SK-N-SH (cell line): ENCODE data around the gene PDE4A. TPM values are rescaled to one million over a fixed set of nuclear protein-coding genes. Genes with fewer than 3 reads are reported as not detected.

Experiments used
- CTCF ChIA-PET: fragments of 300-600, 350-600 bp; formaldehyde crosslinking; extraction: SDS; loops from one replicate; lab custom pipeline; 2021; lab: Yijun Ruan, JAX
- POLR2A ChIA-PET: fragments of 350-600 bp; sonication (Branson Sonifier 250); formaldehyde crosslinking; extraction: SDS; loops from one replicate; lab custom pipeline; 2020; ENCODE audit warnings: antibody characterized with exemption, inconsistent platforms; lab: Yijun Ruan, JAX
- DNase-seq: peaks from one replicate; pipeline ENCODE4 v3.0.0; 2012
- H2AFZ ChIP-seq: fragments of 200-600 bp; sonication (generic); 2 replicates; pipeline ENCODE4 v1.8.1; 2016; ENCODE audit warnings: antibody characterized with exemption, mild to moderate bottlenecking, low read depth
- H3F3A ChIP-seq: fragments of 200-600 bp; sonication (generic); replicated peaks from 2 replicates; pipeline ENCODE3; 2016; ENCODE audit warnings: antibody characterized with exemption, mild to moderate bottlenecking; ENCODE audit not compliant: insufficient read depth
- H3K27ac ChIP-seq, 2 experiments: fragments of 200-500 bp in 1 of 2; fragments of 200-600 bp in 1 of 2; sonication (Bioruptor generic) in 1 of 2; sonication (generic), shearing (Covaris generic) in 1 of 2; 2 replicates each; pipeline versions ENCODE4 v1.5.1 to v1.6.1; 2014 to 2016; ENCODE audit warnings: low read depth in 2 of 2, inconsistent platforms in 1 of 2, low read length in 1 of 2, mild to moderate bottlenecking in 1 of 2, mixed read lengths in 1 of 2
- H3K27me3 ChIP-seq: fragments of 200-600 bp; sonication (generic), shearing (Covaris generic); 2 replicates; pipeline ENCODE4 v1.6.1; 2016; ENCODE audit warnings: mixed run types; ENCODE audit not compliant: insufficient read depth
- H3K36me3 ChIP-seq, 2 experiments: fragments of 200-500 bp in 1 of 2; fragments of 200-600 bp in 1 of 2; sonication (Bioruptor generic) in 1 of 2; sonication (generic) in 1 of 2; replicated peaks in 1 of 2; 2 replicates each; pipeline versions ENCODE3 to v1.5.1; 2014 to 2016; ENCODE audit warnings: low read length in 1 of 2, mild to moderate bottlenecking in 1 of 2; ENCODE audit not compliant: insufficient read depth in 2 of 2, control insufficient read depth in 1 of 2
- H3K4me1 ChIP-seq, 2 experiments: fragments of 200-500 bp in 1 of 2; fragments of 200-600 bp in 1 of 2; sonication (Bioruptor generic) in 1 of 2; sonication (generic), shearing (Covaris generic) in 1 of 2; 2 replicates each; pipeline versions ENCODE4 v1.5.1 to v1.6.1; 2014 to 2016; ENCODE audit warnings: low read depth in 1 of 2, low read length in 1 of 2, mixed run types in 1 of 2; ENCODE audit not compliant: insufficient read depth in 2 of 2, control insufficient read depth in 1 of 2
- H3K4me2 ChIP-seq: fragments of 200-600 bp; sonication (generic), shearing (Covaris generic); 2 replicates; pipeline ENCODE4 v1.6.1; 2017; ENCODE audit warnings: mixed run types
- H3K4me3 ChIP-seq, 2 experiments: fragments of 200-500 bp in 1 of 2; fragments of 200-600 bp in 1 of 2; sonication (Bioruptor generic) in 1 of 2; sonication (generic), shearing (Covaris generic) in 1 of 2; 2 replicates each; pipeline versions ENCODE4 v1.5.1 to v1.8.1; 2014 to 2016; ENCODE audit warnings: low read depth in 2 of 2, inconsistent platforms in 1 of 2, low read length in 1 of 2, mild to moderate bottlenecking in 1 of 2, mixed read lengths in 1 of 2, moderate library complexity in 1 of 2
- H3K79me2 ChIP-seq: fragments of 200-600 bp; sonication (generic); 2 replicates; pipeline ENCODE4 v1.8.1; 2017; ENCODE audit warnings: mild to moderate bottlenecking; ENCODE audit not compliant: insufficient read depth
- H3K9ac ChIP-seq: fragments of 200-600 bp; sonication (generic); 2 replicates; pipeline ENCODE4 v1.6.1; 2017; ENCODE audit warnings: mixed run types
- H3K9me2 ChIP-seq: fragments of 200-600 bp; sonication (generic); 2 replicates; pipeline ENCODE4 v1.6.1; 2017; ENCODE audit warnings: mixed run types
- H3K9me3 ChIP-seq: fragments of 200-600 bp; sonication (generic); 2 replicates; pipeline ENCODE4 v1.6.1; 2017; ENCODE audit warnings: mixed run types, mild to moderate bottlenecking, moderate library complexity
- H4K20me1 ChIP-seq: fragments of 200-600 bp; sonication (generic); 2 replicates; pipeline ENCODE4 v1.6.1; 2017; ENCODE audit warnings: mild to moderate bottlenecking, mixed run types; ENCODE audit not compliant: insufficient read depth
- CTCF ChIP-seq: fragments of 200-600 bp; sonication (generic); IDR thresholded peaks from 2 replicates; pipeline ENCODE4 v1.6.1; 2017; ENCODE audit warnings: antibody characterized with exemption, mild to moderate bottlenecking, moderate library complexity
- ELF1 ChIP-seq: IDR thresholded peaks from 2 replicates; pipeline ENCODE4 v1.4.0; 2012
- EP300 ChIP-seq, 2 experiments: IDR thresholded peaks; 2 replicates each; pipeline versions ENCODE4 v1.4.0 to v1.6.1; 2012; ENCODE audit warnings: borderline replicate concordance in 1 of 2, low read depth in 1 of 2, low read length in 1 of 2
- FOXJ3 ChIP-seq: sonication (generic); formaldehyde crosslinking; IDR thresholded peaks from 2 replicates; pipeline ENCODE4 v1.5.1; 2020; ENCODE audit warnings: mild to moderate bottlenecking, missing genetic modification reagents
- GATA2 ChIP-seq: sonication (generic); formaldehyde crosslinking; IDR thresholded peaks from 2 replicates; pipeline ENCODE4 v1.5.0; 2020; ENCODE audit warnings: mild to moderate bottlenecking, missing genetic modification reagents
- IRF3 ChIP-seq: fragments of 150-350 bp; IDR thresholded peaks from 2 replicates; pipeline ENCODE4 v1.6.1; 2016; ENCODE audit warnings: mild to moderate bottlenecking, low read depth, low read length
- JUND ChIP-seq: IDR thresholded peaks from 2 replicates; pipeline ENCODE4 v1.4.0; 2012
- MXI1 ChIP-seq: IDR thresholded peaks from 2 replicates; pipeline ENCODE4 v1.6.1; 2012; ENCODE audit warnings: mild to moderate bottlenecking, low read depth, low read length, improper control_type of control experiment
- NFIC ChIP-seq: IDR thresholded peaks from 2 replicates; pipeline ENCODE4 v1.4.0; 2012; ENCODE audit warnings: borderline replicate concordance
- NRF1 ChIP-seq: IDR thresholded peaks from 2 replicates; pipeline ENCODE4 v1.6.1; 2012; ENCODE audit warnings: low read depth, mild to moderate bottlenecking, low read length
- PBX3 ChIP-seq: IDR thresholded peaks from 2 replicates; pipeline ENCODE4; 2012
- RAD21 ChIP-seq: IDR thresholded peaks from 2 replicates; pipeline ENCODE4 v1.6.1; 2012; ENCODE audit warnings: mild to moderate bottlenecking, low read length
- REST ChIP-seq: IDR thresholded peaks from 2 replicates; pipeline ENCODE4 v1.6.1; 2012; ENCODE audit warnings: mild to moderate bottlenecking, low read depth, low read length, moderate library complexity
- RXRA ChIP-seq: IDR thresholded peaks from 2 replicates; pipeline ENCODE4 v1.4.0; 2012; ENCODE audit warnings: low read depth, mild to moderate bottlenecking, borderline replicate concordance
- SMC3 ChIP-seq: IDR thresholded peaks from 2 replicates; pipeline ENCODE4 v1.6.1; 2012; ENCODE audit warnings: low read depth, low read length, improper control_type of control experiment
- ZBTB33 ChIP-seq: IDR thresholded peaks from 2 replicates; pipeline ENCODE4 v1.4.0; 2012; ENCODE audit warnings: low read depth, borderline replicate concordance
- WGBS: methylation state at CpG from one replicate; pipeline ENCODE4 v1.1.6; 2017; ENCODE audit warnings: low lambda C conversion rate; 5-methylcytosine and 5-hydroxymethylcytosine counted together
- polyA plus RNA-seq, 3 experiments: library from polyadenylated mRNA; depleted of rRNA; stranded (reverse); fragments of >200 nt; gene quantifications; 2 replicates each; pipeline ENCODE4 v1.2.3, GENCODE V29; 2012

PDE4A gene
- polyA plus RNA-seq, 1 of the 3 experiments (the other 2 are of a cell fraction) = 2.9 TPM

- Histone ChIP-seq H3K9me2 (no peaks in the 10 kb centered on the region), H3K4me1 (no peaks in the 10 kb centered on the region), H3K27ac (no peak overlapping the region), H3K27me3 (no peaks in the 10 kb centered on the region), H3K9me3 (no peaks in the 10 kb centered on the region), H3K4me3 (no peak overlapping the region), H3F3A (peaks cover 3% of the 10 kb centered on the region), H3K36me3 (no peaks in the 10 kb centered on the region), H4K20me1 (no peaks in the 10 kb centered on the region), H3K4me2 (no peak overlapping the region), H3K79me2 (no peaks in the 10 kb centered on the region), H3K9ac (no peak overlapping the region), H2AFZ (no peak overlapping the region)
- no peak for DNase-seq
- no peak for TF ChIP-seq IRF3
- TF ChIP-seq NRF1 = no peak
- TF ChIP-seq PBX3 = no peak
- TF ChIP-seq FOXJ3 (CRISPR knock-in tag) = no peak
- TF ChIP-seq GATA2 = no peak
- TF ChIP-seq ELF1 = no peak
- no peak for TF ChIP-seq ZBTB33
- TF ChIP-seq RXRA = no peak
- TF ChIP-seq EP300 (IDR thresholded peaks at IDR 0.05; ENCODE audit: borderline replicate concordance in 1 of 2, low read depth in 1 of 2, low read length in 1 of 2) = no peak
- 90% methylated on average over 12 of the region's 12 CpGs for WGBS
- ChIA-PET CTCF (interaction anchor here (2.0 kb wide), 1 partner anchor 10 kb away, joined by 4 read pairs; no protein-coding TSS in a partner anchor), POLR2A (no interaction called here)
These were observed 47.8 kb downstream of the PDE4A start for GRCh38 chr19:10468133-10468532.

- H3K4me3 ChIP-seq = no peak overlapping the region; a peak in 1 of 4 replicates
- no peaks in the 10 kb centered on the region for H3K4me1 ChIP-seq
- H4K20me1 ChIP-seq = no peaks in the 10 kb centered on the region
- H3K27me3 ChIP-seq = no peaks in the 10 kb centered on the region
- H3F3A ChIP-seq = peaks cover 12% of the 10 kb centered on the region
- no peaks in the 10 kb centered on the region for H3K36me3 ChIP-seq
- peak; percentile 45 for TF ChIP-seq SMC3
- TF ChIP-seq JUND = no peak
- TF ChIP-seq CTCF = peak; percentile 63
- TF ChIP-seq MXI1 = no peak
- no peak for TF ChIP-seq REST
- TF ChIP-seq NFIC = no peak
- peak; percentile 56 for TF ChIP-seq RAD21
- TF ChIP-seq, all 33 proteins: peak for 3
- ChIA-PET CTCF (interaction anchor here (0.8 to 1.8 kb wide), 4 partner anchors 11 to 228 kb away, joined by 3 to 4 read pairs (median 4); no protein-coding TSS in a partner anchor), POLR2A (no interaction called here)
- DNase-seq = peak; percentile 65
- H3K79me2 ChIP-seq = no peaks in the 10 kb centered on the region
- H3K9me3 ChIP-seq = no peaks in the 10 kb centered on the region
- no peak overlapping the region for H2AFZ ChIP-seq
- H3K9ac ChIP-seq = no peak overlapping the region
- WGBS = 18% methylated on average over 6 of the region's 6 CpGs
- H3K27ac ChIP-seq = no peak overlapping the region
- no peaks in the 10 kb centered on the region for H3K9me2 ChIP-seq
- no peak overlapping the region for H3K4me2 ChIP-seq
These were observed 51.6 kb downstream of the PDE4A start for GRCh38 chr19:10471909-10472308.
